HG03439 (cell line): Measurements from ENCODE around the gene NLRC4.
"Not testable (repeated sequence)": the region's sequence is repeated elsewhere in the genome, so short reads cannot be mapped to it uniquely, and the experiment has no call there.

Experiments
- ATAC-seq: cut with Tn5 transposase; IDR thresholded peaks from one replicate; pipeline ENCODE4 v1.9.1; 2021; ENCODE audit warnings: mild to moderate bottlenecking, moderate library complexity; ENCODE audit not compliant: unreplicated experiment

Gene NLRC4

GRCh38 chr2:32249731-32250236, 14.9 kb downstream of the NLRC4 start:
- no peak for ATAC-seq

GRCh38 chr2:32248299-32248698, 16.4 kb downstream of the NLRC4 start:
- ATAC-seq: no peak

- no peak for ATAC-seq
Measured at GRCh38 chr2:32246911-32247310, 17.8 kb downstream of the NLRC4 start.

DNA sequence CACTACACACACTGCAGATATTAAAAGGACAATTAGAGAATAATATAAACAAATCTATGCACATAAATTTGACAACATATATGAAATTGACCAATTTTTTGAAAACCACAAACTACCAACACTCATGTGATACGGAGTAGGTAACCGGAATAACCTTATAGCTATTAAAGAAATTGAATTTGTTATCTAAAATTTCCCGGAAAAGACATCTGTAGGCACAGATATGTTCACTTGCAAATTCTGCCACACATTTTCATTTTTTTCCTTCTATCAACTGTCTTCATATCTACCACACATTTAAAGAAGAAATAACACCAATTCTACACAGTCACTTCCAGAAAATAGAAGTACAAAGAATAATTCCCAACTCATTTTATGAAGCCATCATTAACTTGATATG, 22.4 kb downstream of the NLRC4 start:
- no peak for ATAC-seq

DNA sequence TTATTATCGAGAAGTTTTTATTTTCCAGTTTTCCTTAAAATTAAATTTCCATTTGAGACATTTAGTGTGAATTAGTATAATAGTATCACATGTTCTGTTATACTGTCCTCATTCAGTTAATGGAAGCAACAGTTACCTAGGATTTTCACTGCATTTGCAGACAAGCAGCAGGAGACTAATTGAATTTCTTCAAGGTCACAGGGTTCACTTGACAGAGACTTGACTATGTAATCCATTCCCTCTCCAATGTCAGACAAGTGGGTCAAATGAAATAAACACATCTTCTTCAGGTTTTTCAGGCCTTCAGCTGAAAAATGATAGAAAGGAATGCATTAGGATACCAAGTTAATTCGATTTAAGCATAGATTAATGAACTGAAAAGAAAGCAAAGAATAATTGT, 26.7 kb downstream of the NLRC4 start:
- ATAC-seq: no peak

- ATAC-seq: no peak
Measured at GRCh38 chr2:32237488-32237887, 27.2 kb downstream of the NLRC4 start.

DNA sequence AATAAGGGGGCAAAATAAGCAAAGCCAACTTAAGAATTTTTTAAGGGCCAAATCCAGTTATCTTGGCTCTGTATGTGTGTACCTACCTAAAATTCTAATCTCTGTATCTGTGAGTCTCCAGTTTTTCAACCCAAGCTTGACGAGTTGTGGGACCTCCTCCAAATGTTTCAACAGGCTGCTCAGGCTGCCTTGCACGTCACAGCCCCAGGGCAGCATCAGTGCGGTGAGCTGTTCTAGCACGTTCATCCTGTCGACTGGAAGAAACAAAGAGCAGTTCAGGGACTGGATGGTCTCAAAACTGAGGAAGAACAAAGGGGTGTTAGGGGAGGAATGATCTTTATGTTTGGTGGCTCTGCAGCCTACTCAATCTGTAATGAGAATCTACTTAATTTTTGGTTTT, 29.4 kb downstream of the NLRC4 start:
- ATAC-seq: no peak

- no peak for ATAC-seq
Measured at GRCh38 chr2:32231959-32232358, 32.7 kb downstream of the NLRC4 start.

DNA sequence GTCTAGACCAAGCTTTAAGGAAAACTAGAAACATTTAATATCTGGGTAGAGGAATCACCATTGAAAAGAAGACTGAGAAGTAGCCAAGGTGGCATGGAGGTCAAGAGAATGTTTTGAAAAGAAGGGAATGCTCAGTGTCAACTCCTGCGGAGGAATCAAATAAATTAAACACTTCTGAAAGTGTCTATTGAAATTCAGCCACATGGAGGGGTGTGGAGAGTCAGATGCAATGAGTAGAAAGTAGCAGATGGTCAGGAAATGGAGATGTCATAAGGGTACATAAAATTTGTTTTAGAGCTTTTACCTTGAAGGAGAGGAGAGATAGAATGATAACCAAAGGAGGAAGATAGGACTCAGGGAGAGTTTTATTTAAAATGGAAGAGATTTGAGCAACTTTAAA, 35.1 kb downstream of the NLRC4 start:
- no peak for ATAC-seq

GRCh38 chr2:32228181-32228580, 36.5 kb downstream of the NLRC4 start:
- ATAC-seq: no peak

GRCh38 chr2:32227492-32227891, 37.2 kb downstream of the NLRC4 start:
- no peak for ATAC-seq

GRCh38 chr2:32222966-32223365, 41.7 kb downstream of the NLRC4 start:
- ATAC-seq: no peak

GRCh38 chr2:32220445-32220844, 44.2 kb downstream of the NLRC4 start:
- ATAC-seq: no peak

- no peak for ATAC-seq
Measured at GRCh38 chr2:32212295-32212694, 52.4 kb downstream of the NLRC4 start.

DNA sequence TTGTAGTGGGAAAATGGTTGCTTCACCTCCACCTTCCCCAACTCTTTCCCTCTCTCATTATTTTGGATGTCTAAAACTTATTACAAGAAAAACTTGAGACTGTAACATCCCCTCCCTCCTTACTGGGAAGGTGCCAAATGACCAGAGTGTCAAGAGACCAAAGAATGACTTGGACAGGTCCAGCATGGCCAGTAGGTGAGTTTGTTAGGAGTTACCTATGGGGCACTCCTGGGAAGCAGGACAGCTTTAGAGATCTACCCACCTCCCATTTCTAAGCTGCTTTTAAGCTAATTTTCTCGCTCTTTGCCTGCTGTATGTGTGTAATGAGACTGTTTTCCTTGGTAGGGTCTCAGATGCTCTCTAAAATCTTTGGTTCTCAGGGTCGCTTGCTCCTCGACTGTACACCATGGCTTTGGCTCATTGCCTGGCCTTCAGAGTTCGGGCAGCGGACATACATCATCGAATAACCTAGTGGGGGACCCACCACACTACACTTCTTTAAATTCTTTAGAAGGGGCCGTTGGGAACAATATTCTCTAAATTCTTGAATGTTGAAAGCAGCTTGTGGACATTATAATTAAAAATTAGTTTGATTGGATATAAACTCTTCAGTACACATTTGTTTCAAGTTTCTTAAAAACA, 53.8 kb downstream of the NLRC4 start:
- ATAC-seq: no peak

- ATAC-seq: not testable (repeated sequence)
Measured at GRCh38 chr2:32203428-32203827, 61.3 kb downstream of the NLRC4 start.

- ATAC-seq: no peak
Measured at GRCh38 chr2:32200814-32201213, 63.9 kb downstream of the NLRC4 start.

DNA sequence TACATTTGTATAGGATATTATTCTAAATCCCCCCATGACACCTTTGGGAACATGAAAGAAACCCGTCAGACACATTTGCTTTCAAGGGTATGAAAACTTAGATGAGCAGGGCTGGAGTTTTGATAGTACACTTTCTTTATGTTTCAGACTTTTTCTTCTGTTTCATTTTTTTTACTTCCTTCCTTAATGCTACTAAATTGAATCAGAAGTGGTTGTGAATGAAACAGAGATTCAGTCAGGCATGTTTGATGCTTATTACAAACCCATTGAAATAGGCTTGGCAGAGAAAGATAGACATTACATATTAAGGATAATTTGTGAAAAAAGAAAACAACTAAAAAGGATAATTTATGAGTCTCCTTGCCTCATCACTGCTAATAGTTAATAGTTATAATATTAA, 72.3 kb downstream of the NLRC4 start:
- no peak for ATAC-seq

GRCh38 chr2:32189011-32189410, 75.7 kb downstream of the NLRC4 start:
- peak; percentile 2 for ATAC-seq

GRCh38 chr2:32182667-32183066, 82.0 kb downstream of the NLRC4 start:
- ATAC-seq: no peak
